Mesothelial cell of epicardium (in vitro differentiated cells): ENCODE data around the gene SLC5A1. TPM values are rescaled to one million over a fixed set of nuclear protein-coding genes. Genes with fewer than 3 reads are reported as not detected.

ENCODE experiments used
- DNase-seq, 2 experiments: peaks; one replicate each; pipeline ENCODE4 v3.0.0; 2021; ENCODE audit warnings: low spot score in 2 of 2; ENCODE audit not compliant: unreplicated experiment in 2 of 2
- H3K27ac Mint-ChIP-seq: 2 replicates; pipeline ENCODE4 v1.8.0; 2021; ENCODE audit warnings: mixed read lengths
- H3K27me3 Mint-ChIP-seq: 2 replicates; pipeline ENCODE4 v1.8.0; 2021; ENCODE audit warnings: low read depth, mixed read lengths
- H3K36me3 Mint-ChIP-seq: 2 replicates; pipeline ENCODE4 v1.8.0; 2021; ENCODE audit warnings: mixed read lengths
- H3K4me1 Mint-ChIP-seq: 2 replicates; pipeline ENCODE4 v1.8.0; 2021; ENCODE audit warnings: mixed read lengths
- H3K4me3 Mint-ChIP-seq: 2 replicates; pipeline ENCODE4 v1.8.0; 2021; ENCODE audit warnings: mild to moderate bottlenecking, moderate library complexity, mixed read lengths
- H3K9me3 Mint-ChIP-seq: 2 replicates; pipeline ENCODE4 v1.8.0; 2021; ENCODE audit warnings: mixed read lengths
- total RNA-seq: library from RNA; stranded (reverse); gene quantifications from 3 replicates; pipeline ENCODE4 v1.2.1, GENCODE V29; 2021
- TF ChIP-seq, protein P1 (sequence below): fragments of 200-600 bp; sonication (generic); IDR thresholded peaks from one replicate; pipeline ENCODE4 v1.5.0; 2021; ENCODE audit warnings: antibody characterized with exemption; ENCODE audit not compliant: unreplicated experiment

Gene SLC5A1
- total RNA-seq, 1 donor from 2014 or later, result not detected

DNA sequence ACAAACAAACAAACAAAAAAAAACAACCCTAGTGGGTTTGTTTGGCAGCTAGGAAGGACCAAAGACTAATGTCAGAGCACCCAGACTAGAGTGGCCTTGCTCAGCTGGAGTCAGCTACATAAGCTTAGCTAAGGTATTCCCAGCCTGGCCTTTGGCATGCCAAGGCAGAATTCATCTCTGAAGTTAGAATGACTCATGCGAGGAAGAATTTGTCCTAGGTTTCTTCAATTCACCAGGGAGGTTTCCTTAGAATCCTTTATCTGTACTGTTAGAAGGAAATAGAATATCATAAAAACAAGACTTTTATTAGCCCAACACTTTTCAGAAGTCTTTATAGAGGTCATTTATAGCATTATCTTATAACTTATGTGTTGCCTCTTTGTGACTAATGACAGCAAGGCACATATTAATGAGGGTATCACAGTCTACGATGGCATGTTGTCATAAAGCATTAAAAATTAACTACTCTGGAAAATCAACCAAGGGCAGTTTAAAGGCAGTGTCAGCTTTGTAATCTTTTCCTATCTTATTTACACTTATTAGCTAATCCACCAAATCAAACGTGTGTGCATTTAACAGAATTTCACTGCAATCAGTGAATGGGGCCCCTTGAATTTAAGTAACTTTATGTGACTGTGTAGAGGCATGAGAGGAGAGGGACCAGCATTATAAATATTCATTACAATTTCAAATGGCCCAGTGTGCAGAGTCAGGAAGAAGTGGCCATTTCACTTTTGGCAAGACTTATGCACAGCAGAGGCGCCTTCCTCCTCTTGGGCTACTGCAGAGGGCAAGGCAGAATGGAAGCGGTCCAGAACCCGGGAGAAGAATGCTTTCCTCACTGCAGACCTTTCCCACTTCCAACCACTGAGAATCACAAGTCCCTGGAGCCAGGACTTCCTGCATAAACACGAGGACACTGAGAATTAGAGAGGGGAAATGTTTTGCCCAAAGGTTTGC, 36.3 kb downstream of the SLC5A1 start:
- H3K4me3 Mint-ChIP-seq, result no peak overlapping the region
- H3K36me3 Mint-ChIP-seq, result no peaks in the 10 kb centered on the region
- H3K9me3 Mint-ChIP-seq, result no peaks in the 10 kb centered on the region
- TF ChIP-seq, protein P1, sequence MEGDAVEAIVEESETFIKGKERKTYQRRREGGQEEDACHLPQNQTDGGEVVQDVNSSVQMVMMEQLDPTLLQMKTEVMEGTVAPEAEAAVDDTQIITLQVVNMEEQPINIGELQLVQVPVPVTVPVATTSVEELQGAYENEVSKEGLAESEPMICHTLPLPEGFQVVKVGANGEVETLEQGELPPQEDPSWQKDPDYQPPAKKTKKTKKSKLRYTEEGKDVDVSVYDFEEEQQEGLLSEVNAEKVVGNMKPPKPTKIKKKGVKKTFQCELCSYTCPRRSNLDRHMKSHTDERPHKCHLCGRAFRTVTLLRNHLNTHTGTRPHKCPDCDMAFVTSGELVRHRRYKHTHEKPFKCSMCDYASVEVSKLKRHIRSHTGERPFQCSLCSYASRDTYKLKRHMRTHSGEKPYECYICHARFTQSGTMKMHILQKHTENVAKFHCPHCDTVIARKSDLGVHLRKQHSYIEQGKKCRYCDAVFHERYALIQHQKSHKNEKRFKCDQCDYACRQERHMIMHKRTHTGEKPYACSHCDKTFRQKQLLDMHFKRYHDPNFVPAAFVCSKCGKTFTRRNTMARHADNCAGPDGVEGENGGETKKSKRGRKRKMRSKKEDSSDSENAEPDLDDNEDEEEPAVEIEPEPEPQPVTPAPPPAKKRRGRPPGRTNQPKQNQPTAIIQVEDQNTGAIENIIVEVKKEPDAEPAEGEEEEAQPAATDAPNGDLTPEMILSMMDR, result no peak
- peaks cover 24% of the 10 kb centered on the region for H3K27me3 Mint-ChIP-seq
- no peak for DNase-seq
- H3K4me1 Mint-ChIP-seq, result peaks cover 9% of the 10 kb centered on the region
- H3K27ac Mint-ChIP-seq, result peak overlapping the region; percentile 54

DNA sequence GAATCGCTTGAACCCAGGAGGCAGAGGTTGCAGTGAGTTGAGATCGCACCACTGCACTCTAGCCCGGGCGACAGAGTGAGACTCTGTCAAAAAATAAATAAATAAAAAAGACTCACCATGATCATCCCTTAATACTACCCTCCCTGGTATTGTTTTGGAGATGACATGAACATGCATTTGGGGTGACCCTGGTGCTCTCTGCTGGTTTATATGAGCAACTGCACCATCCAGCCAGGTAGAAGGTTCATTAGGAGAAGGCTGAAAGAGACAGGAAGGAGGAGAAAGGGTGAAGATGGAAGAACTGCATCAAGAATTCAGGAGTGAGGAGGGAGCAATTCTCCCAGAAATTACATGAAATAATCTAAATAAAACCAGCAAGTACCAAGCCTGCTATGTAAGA, 37.8 kb downstream of the SLC5A1 start:
- Mint-ChIP-seq H3K4me3 (no peak overlapping the region), H3K27me3 (peaks cover 17% of the 10 kb centered on the region), H3K27ac (no peak overlapping the region), H3K9me3 (no peaks in the 10 kb centered on the region), H3K4me1 (peaks cover 9% of the 10 kb centered on the region), H3K36me3 (no peaks in the 10 kb centered on the region)
- TF ChIP-seq, protein P1, result peak; percentile 13
- DNase-seq, result no peak

DNA sequence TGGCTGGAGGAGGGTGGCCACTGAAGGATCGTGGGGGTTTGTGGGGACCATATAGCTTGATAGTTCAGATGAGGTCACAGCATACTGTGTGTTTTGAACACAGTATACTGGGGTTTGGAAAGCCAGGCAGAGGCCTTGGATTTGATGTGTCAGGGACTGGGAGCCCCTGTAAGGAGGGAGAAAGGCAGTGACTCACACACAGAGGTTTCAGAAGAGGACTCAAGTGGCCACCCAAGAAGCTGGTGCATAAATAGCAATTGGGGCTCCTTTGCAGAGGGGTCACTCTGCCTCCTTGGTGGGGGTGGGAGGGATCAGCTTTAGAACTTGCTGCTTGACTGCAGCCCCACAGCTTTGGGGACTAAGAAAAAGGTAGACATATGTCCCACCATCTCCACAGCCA, 39.3 kb downstream of the SLC5A1 start:
- no peak for DNase-seq
- H3K27ac Mint-ChIP-seq, result no peak overlapping the region
- no peaks in the 10 kb centered on the region for H3K36me3 Mint-ChIP-seq
- TF ChIP-seq, protein P1, result no peak
- peaks cover 20% of the 10 kb centered on the region for H3K27me3 Mint-ChIP-seq
- no peaks in the 10 kb centered on the region for H3K9me3 Mint-ChIP-seq
- H3K4me1 Mint-ChIP-seq, result peaks cover 9% of the 10 kb centered on the region
- no peak overlapping the region for H3K4me3 Mint-ChIP-seq

DNA sequence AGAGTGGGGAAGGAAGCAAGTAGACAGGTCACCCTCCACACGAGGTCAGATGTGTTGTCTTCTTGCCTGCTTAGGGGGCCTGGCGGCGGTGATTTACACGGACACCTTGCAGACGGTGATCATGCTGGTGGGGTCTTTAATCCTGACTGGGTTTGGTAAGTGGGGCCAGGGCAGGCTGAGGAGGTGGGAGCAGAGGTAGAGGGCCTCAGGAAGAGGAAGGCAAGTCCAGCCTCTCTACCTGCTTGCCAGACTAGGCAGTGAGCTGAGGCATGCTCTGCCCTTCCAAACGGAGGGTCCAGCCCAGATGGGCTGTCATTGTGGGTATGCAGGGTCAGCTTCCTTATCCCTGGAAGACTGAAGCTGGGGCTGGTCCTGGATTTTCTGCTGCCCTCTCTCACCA, 39.9 kb downstream of the SLC5A1 start:
- no peak for DNase-seq
- Mint-ChIP-seq H3K36me3 (no peaks in the 10 kb centered on the region), H3K4me1 (peaks cover 9% of the 10 kb centered on the region), H3K9me3 (no peaks in the 10 kb centered on the region), H3K4me3 (no peak overlapping the region), H3K27me3 (peaks cover 26% of the 10 kb centered on the region), H3K27ac (no peak overlapping the region)
- TF ChIP-seq, protein P1, result no peak

DNA sequence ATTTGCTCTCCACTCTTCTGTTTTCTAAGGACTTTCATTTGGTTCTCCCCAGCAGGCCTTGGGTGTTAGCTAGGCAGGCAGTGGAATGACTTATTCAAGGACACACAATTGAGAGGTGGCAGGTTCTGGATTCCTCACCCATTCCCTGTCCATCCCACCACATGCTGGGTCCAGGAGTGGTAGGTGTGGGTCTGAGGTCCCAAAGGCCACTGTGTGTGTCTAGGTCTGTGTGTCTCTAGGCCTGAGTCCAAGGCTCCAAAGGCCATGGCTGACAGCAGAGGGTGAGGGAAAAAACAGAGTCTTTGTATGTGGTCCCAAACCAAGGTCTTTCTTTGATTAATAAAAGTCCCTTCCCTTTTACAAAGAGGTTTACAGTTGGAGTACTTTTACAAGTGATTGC, 40.8 kb downstream of the SLC5A1 start:
- H3K27ac Mint-ChIP-seq, result no peak overlapping the region
- H3K9me3 Mint-ChIP-seq, result no peaks in the 10 kb centered on the region
- TF ChIP-seq, protein P1, result no peak
- peaks cover 9% of the 10 kb centered on the region for H3K4me1 Mint-ChIP-seq
- peaks cover 34% of the 10 kb centered on the region for H3K27me3 Mint-ChIP-seq
- no peak for DNase-seq
- H3K36me3 Mint-ChIP-seq, result no peaks in the 10 kb centered on the region
- no peak overlapping the region for H3K4me3 Mint-ChIP-seq
